Measurements from ENCODE around the gene RPL41. TPM values are rescaled to one million over a fixed set of nuclear protein-coding genes. Genes with fewer than 3 reads are reported as not detected.

Gene RPL41
- total and polyA plus RNA-seq, 9 of the 15 experiments (the other 6 are each of a cell fraction or from before 2014, with no cell fraction given) = 3,403 to 11,276 (median 5,604) TPM

GRCh38 chr12:56152756-56153677, 36.6 kb downstream of the RPL41 start:
- no peaks in the 10 kb centered on the region for H3K9me3 ChIP-seq (replicated peaks; ENCODE audit: control insufficient read depth, insufficient read depth, low read depth, low read length)
- ATAC-seq (no peak), DNase-seq (ENCODE audit: extremely low read depth in 1 of 4, low spot score in 3 of 4) (no peak), FAIRE-seq (no peak)
- peak overlapping the region; percentile 89 for H2AFZ ChIP-seq (ENCODE audit: low read depth, low read length)
- WGBS (ENCODE audit: insufficient coverage, low coverage, missing lambda C conversion rate) = 2% methylated on average over 8 of the region's 8 CpGs
- H3K9me1 ChIP-seq (ENCODE audit: control insufficient read depth, insufficient read depth, low read length) = no peaks in the 10 kb centered on the region
- CTCF ChIA-PET (ENCODE audit: low intra/inter-chr PET ratio) = no interaction called here
- intact Hi-C loops (cut with micrococcal nuclease) = no loop called here
- in situ Hi-C loops (cut with MboI) = no loop called here
- peak overlapping the region; percentile 96 for H3K27ac ChIP-seq (ENCODE audit: extremely low read depth, low read depth, low read length)
- TSS peak; percentile 80 for BruUV-seq (replicated peaks)
- H3K36me3 ChIP-seq (ENCODE audit: control insufficient read depth, insufficient read depth, low read length) = peaks cover 24% of the 10 kb centered on the region; the same call in 2 of the 3 replicates
- peaks cover 32% of the 10 kb centered on the region for H3K79me2 ChIP-seq (ENCODE audit: control insufficient read depth, insufficient read depth, low read length)
- H4K20me1 ChIP-seq (replicated peaks; ENCODE audit: control insufficient read depth, insufficient read depth, low read length) = no peaks in the 10 kb centered on the region
- peak overlapping the region; percentile 91 for H3K4me2 ChIP-seq (ENCODE audit: insufficient read depth, low read length)
- H3K9ac ChIP-seq (ENCODE audit: insufficient read depth in 1 of 2, low read depth in 2 of 2, low read length in 2 of 2) = peak overlapping the region; percentile 88 to 91
- TF ChIP-seq NR2C2 (CRISPR knock-in tag; IDR thresholded peaks at IDR 0.05) (0 out of 2 replicates have a peak, but pooled peaks have one; percentile 26), NR2C2 (tag; IDR thresholded peaks at IDR 0.05) (no peak), TEAD4 (IDR thresholded peaks at IDR 0.05; ENCODE audit: low read length) (no peak), TEAD4 (CRISPR knock-in tag; IDR thresholded peaks at IDR 0.05; ENCODE audit: borderline replicate concordance) (0 out of 2 replicates have a peak, but pooled peaks have one; percentile 21), FOXJ2 (tag; IDR thresholded peaks at IDR 0.05) (0 out of 2 replicates have a peak, but pooled peaks have one; percentile 39), MECOM (CRISPR knock-in tag; IDR thresholded peaks at IDR 0.05) (no peak), USF1 (CRISPR knock-in tag; IDR thresholded peaks at IDR 0.05) (peak; percentile 29), ARID4B (CRISPR knock-in tag; IDR thresholded peaks at IDR 0.05) (0 out of 2 replicates have a peak, but pooled peaks have one; percentile 47), FOXA3 (CRISPR knock-in tag; conservative IDR thresholded peaks at IDR 0.05 in 1 of 2, IDR thresholded peaks at IDR 0.05 in 1 of 2) (peak in 1 of 2 experiments; percentile 23; a peak in 1 of 4 replicates), TAF1 (IDR thresholded peaks at IDR 0.05; ENCODE audit: control insufficient read depth, extremely low read depth, insufficient read depth, low read length, severe bottlenecking) (no peak)
- peak overlapping the region; percentile 55 for H3K4me3 ChIP-seq
- POLR2A ChIA-PET = interaction anchor here (0.6 to 3.2 kb wide), 5 partner anchors 10 to 470 kb away, joined by 3 to 16 read pairs (median 8); partner anchors contain the start of gene ZC3H10
- H3K27me3 ChIP-seq (ENCODE audit: control insufficient read depth in 2 of 2, insufficient read depth in 2 of 2, low read length in 2 of 2) = no peaks in the 10 kb centered on the region
- peaks cover 38 to 45% of the 10 kb centered on the region in 2 experiments; a peak in 4 of 5 replicates for H3K4me1 ChIP-seq (replicated peaks in 1 of 2; ENCODE audit: control insufficient read depth in 2 of 2, insufficient read depth in 2 of 2, low read length in 2 of 2)

Data from K562 (cell line).